Endothelial cell of umbilical vein (primary cell): ENCODE results near the gene PTPN3.

Source experiments
- EZH2 ChIP-seq: IDR thresholded peaks from 2 replicates; pipeline ENCODE4 v1.6.1; 2012; ENCODE audit warnings: borderline replicate concordance, low read depth, mild to moderate bottlenecking, moderate library complexity, low read length, inconsistent platforms; ENCODE audit not compliant: severe bottlenecking
- JUN ChIP-seq: IDR thresholded peaks from 2 replicates; pipeline ENCODE4 v1.6.1; 2011; ENCODE audit warnings: borderline replicate concordance, low read depth; ENCODE audit not compliant: insufficient read length, insufficient read depth
- POLR2A ChIP-seq: IDR thresholded peaks from 2 replicates; pipeline ENCODE4 v1.6.1; 2012; ENCODE audit warnings: low read depth, mild to moderate bottlenecking, control low read depth, low read length
- POLR2AphosphoS5 ChIP-seq: IDR thresholded peaks from 2 replicates; pipeline ENCODE4 v1.6.1; 2012; ENCODE audit warnings: low read depth, mild to moderate bottlenecking, control low read depth, low read length, moderate library complexity; ENCODE audit not compliant: insufficient read depth
- TF ChIP-seq, protein P1 (sequence below), 2 donors: IDR thresholded peaks; 1 replicate in 1 of 2; 2 replicates in 1 of 2; pipeline ENCODE4 v1.5.1; 2011; ENCODE audit warnings: low read length in 2 of 2, mild to moderate bottlenecking in 2 of 2, moderate library complexity in 2 of 2, control low read depth in 1 of 2, inconsistent platforms in 1 of 2, low read depth in 1 of 2; ENCODE audit not compliant: insufficient read depth in 1 of 2; ENCODE audit errors: extremely low read depth in 1 of 2

DNA sequence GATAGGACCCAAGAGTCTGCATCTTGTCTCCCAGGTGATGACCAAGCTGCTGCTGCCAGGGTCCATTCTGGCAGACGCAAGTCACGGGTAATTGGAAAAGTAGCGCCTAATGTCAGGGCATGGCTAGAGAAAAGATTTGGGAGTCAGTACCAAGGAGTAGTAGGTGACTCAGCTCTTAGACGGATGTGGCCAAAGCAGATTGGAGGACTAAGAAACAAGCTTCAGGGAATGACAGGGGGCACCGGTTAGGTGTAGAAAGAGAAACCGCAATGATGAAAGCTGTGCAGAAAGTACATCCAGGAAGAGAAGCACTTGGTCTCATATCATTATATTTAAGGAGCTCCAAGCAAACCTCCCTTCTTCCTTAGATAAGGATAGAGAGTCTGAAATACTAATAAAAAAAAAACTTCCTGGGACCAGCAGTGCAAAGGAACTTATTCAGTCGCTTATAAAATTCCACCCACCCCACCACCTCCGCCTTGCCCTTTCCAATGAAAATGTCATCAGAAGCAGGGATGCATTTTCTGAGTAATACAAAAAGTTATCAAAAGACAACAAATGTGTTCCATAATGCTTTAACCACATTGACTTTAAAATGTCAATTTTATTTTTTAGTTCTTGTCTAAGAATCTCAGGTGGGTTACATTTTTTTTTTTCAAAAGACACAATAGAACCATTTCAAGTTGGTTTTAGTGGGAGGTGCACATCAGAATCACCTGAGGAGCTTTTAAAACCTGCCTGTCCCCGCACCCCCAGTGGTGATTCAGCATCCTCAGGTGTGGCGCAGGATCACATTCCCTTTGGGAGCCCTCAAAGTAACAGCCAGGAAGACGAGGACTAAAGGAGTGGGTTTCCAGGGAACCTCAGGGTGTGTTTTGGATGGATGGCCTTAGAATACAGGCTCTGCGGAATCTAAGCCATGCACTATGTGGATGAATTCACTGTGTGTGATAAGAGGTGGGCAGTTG is 31.2 kb downstream of the PTPN3 start:
- TF ChIP-seq, protein P1, sequence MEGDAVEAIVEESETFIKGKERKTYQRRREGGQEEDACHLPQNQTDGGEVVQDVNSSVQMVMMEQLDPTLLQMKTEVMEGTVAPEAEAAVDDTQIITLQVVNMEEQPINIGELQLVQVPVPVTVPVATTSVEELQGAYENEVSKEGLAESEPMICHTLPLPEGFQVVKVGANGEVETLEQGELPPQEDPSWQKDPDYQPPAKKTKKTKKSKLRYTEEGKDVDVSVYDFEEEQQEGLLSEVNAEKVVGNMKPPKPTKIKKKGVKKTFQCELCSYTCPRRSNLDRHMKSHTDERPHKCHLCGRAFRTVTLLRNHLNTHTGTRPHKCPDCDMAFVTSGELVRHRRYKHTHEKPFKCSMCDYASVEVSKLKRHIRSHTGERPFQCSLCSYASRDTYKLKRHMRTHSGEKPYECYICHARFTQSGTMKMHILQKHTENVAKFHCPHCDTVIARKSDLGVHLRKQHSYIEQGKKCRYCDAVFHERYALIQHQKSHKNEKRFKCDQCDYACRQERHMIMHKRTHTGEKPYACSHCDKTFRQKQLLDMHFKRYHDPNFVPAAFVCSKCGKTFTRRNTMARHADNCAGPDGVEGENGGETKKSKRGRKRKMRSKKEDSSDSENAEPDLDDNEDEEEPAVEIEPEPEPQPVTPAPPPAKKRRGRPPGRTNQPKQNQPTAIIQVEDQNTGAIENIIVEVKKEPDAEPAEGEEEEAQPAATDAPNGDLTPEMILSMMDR (IDR thresholded peaks at IDR 0.05; ENCODE audit: extremely low read depth in 1 of 2, insufficient read depth in 1 of 2, low read depth in 1 of 2, low read length in 2 of 2): no peak
- TF ChIP-seq EZH2 (no peak), POLR2A (no peak), POLR2AphosphoS5 (no peak), JUN (no peak)
